ENCODE data around the gene SLC7A14. TPM values are rescaled to one million over a fixed set of nuclear protein-coding genes. Genes with fewer than 3 reads are reported as not detected.
"Not testable (repeated sequence)": the region's sequence is repeated elsewhere in the genome, so short reads cannot be mapped to it uniquely, and the experiment has no call there.

Gene SLC7A14
- polyA plus RNA-seq, 3 donors = not detected

GRCh38 chr3:170572665-170573253, 13.1 kb downstream of the SLC7A14 start:
- no peak overlapping the region for H3K27ac ChIP-seq (ENCODE audit: low read depth in 1 of 2, low read length in 2 of 2)
- Mint-ChIP-seq H3K27ac (no peak overlapping the region), H3K4me3 (no peak overlapping the region), H3K36me3 (no peaks in the 10 kb centered on the region), H3K4me1 (no peaks in the 10 kb centered on the region), H3K27me3 (ENCODE audit: low read depth in 3 of 3) (peaks cover 0 to 3% (median 3%) of the 10 kb centered on the region in 3 donors), H3K9me3 (peaks cover 0 to 7% (median 3%) of the 10 kb centered on the region in 7 donors)
- H3K36me3 ChIP-seq (replicated peaks in 1 of 2; ENCODE audit: control insufficient read depth in 1 of 2, insufficient read depth in 2 of 2, low read length in 2 of 2) = no peaks in the 10 kb centered on the region
- no peaks in the 10 kb centered on the region for H3K9me3 ChIP-seq (replicated peaks in 1 of 2; ENCODE audit: control insufficient read depth in 1 of 2, insufficient read depth in 1 of 2, low read length in 2 of 2)
- no peak overlapping the region for H3K9ac ChIP-seq (ENCODE audit: insufficient read depth, low read length, poor library complexity, severe bottlenecking)
- TF ChIP-seq CTCF (IDR thresholded peaks at IDR 0.05) = no peak
- H4K20me1 ChIP-seq (ENCODE audit: insufficient read depth, low read length) = no peaks in the 10 kb centered on the region
- H3K4me2 ChIP-seq (replicated peaks; ENCODE audit: extremely low read depth, low read length, poor library complexity, severe bottlenecking) = no peak overlapping the region
- H2AFZ ChIP-seq (ENCODE audit: insufficient read depth, low read depth, low read length, poor library complexity, severe bottlenecking) = no peak overlapping the region
- no peaks in the 10 kb centered on the region for H3K4me1 ChIP-seq (ENCODE audit: control insufficient read depth in 1 of 2, insufficient read depth in 2 of 2, low read length in 2 of 2)
- no peaks in the 10 kb centered on the region for H3K27me3 ChIP-seq (ENCODE audit: control insufficient read depth in 2 of 2, insufficient read depth in 2 of 2, low read length in 2 of 2)
- intact Hi-C loops (cut with micrococcal nuclease) = no loop called here
- no peaks in the 10 kb centered on the region for H3K79me2 ChIP-seq (ENCODE audit: insufficient read depth, low read length)
- 76% methylated on average over 2 of the region's 3 CpGs for WGBS (ENCODE audit: insufficient coverage)
- no peak overlapping the region for H3K4me3 ChIP-seq (replicated peaks in 1 of 3; ENCODE audit: low read depth in 2 of 3, low read length in 3 of 3)
- no peak for DNase-seq

GRCh38 chr3:170567598-170567997, 18.3 kb downstream of the SLC7A14 start:
- H3K9me3 ChIP-seq (replicated peaks in 1 of 2; ENCODE audit: control insufficient read depth in 1 of 2, insufficient read depth in 1 of 2, low read length in 2 of 2); H3K9ac ChIP-seq (ENCODE audit: insufficient read depth, low read length, poor library complexity, severe bottlenecking); H3K36me3 Mint-ChIP-seq; H3K27ac ChIP-seq (ENCODE audit: low read depth in 1 of 2, low read length in 2 of 2); intact Hi-C loops (cut with micrococcal nuclease); DNase-seq; H2AFZ ChIP-seq (ENCODE audit: insufficient read depth, low read depth, low read length, poor library complexity, severe bottlenecking); H3K4me2 ChIP-seq (replicated peaks; ENCODE audit: extremely low read depth, low read length, poor library complexity, severe bottlenecking); H3K4me1 Mint-ChIP-seq; H3K79me2 ChIP-seq (ENCODE audit: insufficient read depth, low read length); H3K4me1 ChIP-seq (ENCODE audit: control insufficient read depth in 1 of 2, insufficient read depth in 2 of 2, low read length in 2 of 2); H3K36me3 ChIP-seq (replicated peaks in 1 of 2; ENCODE audit: control insufficient read depth in 1 of 2, insufficient read depth in 2 of 2, low read length in 2 of 2); H3K9me3 Mint-ChIP-seq; H3K4me3 Mint-ChIP-seq; H3K4me3 ChIP-seq (replicated peaks in 1 of 3; ENCODE audit: low read depth in 2 of 3, low read length in 3 of 3); H4K20me1 ChIP-seq (ENCODE audit: insufficient read depth, low read length); H3K27me3 ChIP-seq (ENCODE audit: control insufficient read depth in 2 of 2, insufficient read depth in 2 of 2, low read length in 2 of 2); H3K27ac Mint-ChIP-seq; H3K27me3 Mint-ChIP-seq (ENCODE audit: low read depth in 3 of 3): not testable (repeated sequence)
- WGBS (ENCODE audit: insufficient coverage) = no CpG with 5 or more reads among the region's 1 CpG
